NCI-H1092 treated with DMSO at 0.1 percent for 48 hours (cell line): ENCODE measurements around the gene RILPL1.
"Not testable (repeated sequence)": the region's sequence is repeated elsewhere in the genome, so short reads cannot be mapped to it uniquely, and the experiment has no call there.

Source experiments
- DNase-seq: peaks from one replicate; lab custom pipeline; 2025; lab: John Stamatoyannopoulos, UW

RILPL1 gene

GRCh38 chr12:123468786-123469185 lies 64.7 kb downstream of the RILPL1 start:
- DNase-seq: no peak

GRCh38 chr12:123465084-123465483 lies 68.4 kb downstream of the RILPL1 start:
- no peak for DNase-seq

- DNase-seq: not testable (repeated sequence)
These were observed 70.3 kb downstream of the RILPL1 start for GRCh38 chr12:123463174-123463573.

- peak; percentile 80 for DNase-seq
These were observed 75.3 kb downstream of the RILPL1 start, which contains the start of gene SNRNP35 for GRCh38 chr12:123457980-123458779. TSS of gene SNRNP35 (plus strand) at chr12:123458139. CDS start at chr12:123465541, 7,402 bp downstream.

GRCh38 chr12:123453165-123453564 lies 80.4 kb downstream of the RILPL1 start:
- no peak for DNase-seq

GRCh38 chr12:123452276-123452550 lies 81.3 kb downstream of the RILPL1 start:
- DNase-seq: not testable (repeated sequence)

GRCh38 chr12:123450636-123451035 lies 82.9 kb downstream of the RILPL1 start:
- DNase-seq: no peak

- no peak for DNase-seq
These were observed 83.7 kb downstream of the RILPL1 start for GRCh38 chr12:123449856-123450255.

GRCh38 chr12:123449249-123449733 lies 84.2 kb downstream of the RILPL1 start:
- DNase-seq: no peak

- no peak for DNase-seq
These were observed 87.2 kb downstream of the RILPL1 start for GRCh38 chr12:123446333-123446713.

- no peak for DNase-seq
These were observed 87.9 kb downstream of the RILPL1 start for GRCh38 chr12:123445388-123446332.

GRCh38 chr12:123444092-123445026 lies 89.2 kb downstream of the RILPL1 start:
- DNase-seq: no peak

- no peak for DNase-seq
These were observed 90.7 kb downstream of the RILPL1 start for GRCh38 chr12:123442774-123443173.

GRCh38 chr12:123441523-123442164 lies 91.9 kb downstream of the RILPL1 start:
- no peak for DNase-seq

GRCh38 chr12:123436017-123436964 lies 97.2 kb downstream of the RILPL1 start, which contains the start of gene RILPL2:
TSS of gene RILPL2 (minus strand) at chr12:123436684. CDS start at chr12:123436420, 264 bp downstream.
- DNase-seq: no peak

- DNase-seq: no peak
These were observed 97.9 kb downstream of the RILPL1 start for GRCh38 chr12:123435636-123436016.

GRCh38 chr12:123433615-123434014 lies 99.9 kb downstream of the RILPL1 start:
- no peak for DNase-seq

- not testable (repeated sequence) for DNase-seq
These were observed 101.3 kb downstream of the RILPL1 start for GRCh38 chr12:123431951-123432817.

- DNase-seq: not testable (repeated sequence)
These were observed 104.4 kb downstream of the RILPL1 start for GRCh38 chr12:123429101-123429500.
